ENCODE results near the gene VPS52. TPM values are rescaled to one million over a fixed set of nuclear protein-coding genes. Genes with fewer than 3 reads are reported as not detected.

Gene VPS52
- total RNA-seq, 2 experiments from 2014 or later, result 50.4 to 73.5 TPM

GRCh38 chr6:33298773-33299236 is 27.1 kb upstream of the VPS52 start, which contains the start of gene RGL2:
RGL2 (minus strand) TSS chr6:33298942; CDS start chr6:33298610, 332 bp downstream.
- ChIA-PET CTCF (ENCODE audit: unreplicated experiment) (interaction anchor here (0.7 to 1.2 kb wide), 3 partner anchors 10 to 27 kb away, joined by 3 to 12 read pairs (median 4); partner anchors contain the start of genes B3GALT4 and WDR46), POLR2A (interaction anchor here (0.9 to 2.6 kb wide), 6 partner anchors 9 to 50 kb away, joined by 3 to 14 read pairs (median 8); partner anchors contain the start of genes PFDN6, RPS18, VPS52 and WDR46)
- H3K79me2 ChIP-seq (ENCODE audit: insufficient read depth, low read depth, low read length), result peaks cover 5% of the 10 kb centered on the region; the same call in 1 of the 2 replicates
- no peaks in the 10 kb centered on the region for H3K9me3 ChIP-seq (ENCODE audit: low read length)
- H3K9me2 ChIP-seq (ENCODE audit: insufficient read depth, low read length), result no peaks in the 10 kb centered on the region
- no peak for TF ChIP-seq CTCF (conservative IDR thresholded peaks at IDR 0.05; ENCODE audit: low read length)
- TF ChIP-seq EZH2phosphoT487 (IDR thresholded peaks at IDR 0.05; ENCODE audit: borderline replicate concordance, low read depth, low read length), result no peak
- intact Hi-C loops (cut with micrococcal nuclease; ENCODE audit: unreplicated experiment), result loop anchor here (1.0 to 5.0 kb wide), 5 partner anchors 15 to 127 kb away; partner anchors contain the start of genes KIFC1 and TAPBP
- no peaks in the 10 kb centered on the region for H4K20me1 ChIP-seq (ENCODE audit: insufficient read depth, low read length)
- H3K4me2 ChIP-seq (ENCODE audit: low read length), result peak within 1 kb of the TSS; percentile 85
- peak within 1 kb of the TSS; percentile 93 for H3K27ac ChIP-seq (ENCODE audit: low read depth, low read length, poor library complexity, severe bottlenecking)
- H3K4me1 ChIP-seq (ENCODE audit: insufficient read depth, low read length, poor library complexity, severe bottlenecking), result peaks cover 21% of the 10 kb centered on the region
- peak within 1 kb of the TSS; percentile 56; the same call in 1 of the 2 replicates for H2AFZ ChIP-seq (ENCODE audit: low read length)
- H3K36me3 ChIP-seq (ENCODE audit: insufficient read depth, low read length), result peaks cover 59% of the 10 kb centered on the region
- peak; percentile 79 for DNase-seq (ENCODE audit: low spot score)
- no TSS peak for BruUV-seq (replicated peaks)
- peak within 1 kb of the TSS; percentile 83 for H3K4me3 ChIP-seq (ENCODE audit: low read depth, low read length, poor library complexity, severe bottlenecking)

GRCh38 chr6:33297956-33298772 is 26.5 kb upstream of the VPS52 start:
- peaks cover 5% of the 10 kb centered on the region; the same call in 1 of the 2 replicates for H3K79me2 ChIP-seq (ENCODE audit: insufficient read depth, low read depth, low read length)
- intact Hi-C loops (cut with micrococcal nuclease; ENCODE audit: unreplicated experiment), result loop anchor here (2.0 to 5.0 kb wide), 2 partner anchors 47 to 94 kb away; partner anchors contain the start of gene KIFC1
- BruUV-seq (replicated peaks), result no TSS peak

More at GRCh38 chr6:33297956-33298772, 26.5 kb upstream of the VPS52 start:
- DNase-seq (ENCODE audit: low spot score), result peak; percentile 64
- H4K20me1 ChIP-seq (ENCODE audit: insufficient read depth, low read length), result no peaks in the 10 kb centered on the region
- TF ChIP-seq CTCF (conservative IDR thresholded peaks at IDR 0.05; ENCODE audit: low read length) (peak; percentile 67), EZH2phosphoT487 (IDR thresholded peaks at IDR 0.05; ENCODE audit: borderline replicate concordance, low read depth, low read length) (no peak)
- CTCF ChIA-PET (ENCODE audit: unreplicated experiment), result interaction anchor here (1.1 kb wide), 1 partner anchor 9 kb away, joined by 3 read pairs; the partner anchor contains the start of gene WDR46
- POLR2A ChIA-PET, result interaction anchor here (0.6 to 2.6 kb wide), 6 partner anchors 8 to 117 kb away, joined by 3 to 14 read pairs (median 6); partner anchors contain the start of genes PFDN6, RPS18, VPS52 and WDR46
- H3K36me3 ChIP-seq (ENCODE audit: insufficient read depth, low read length), result peaks cover 59% of the 10 kb centered on the region
- peak overlapping the region; percentile 83 for H3K4me3 ChIP-seq (ENCODE audit: low read depth, low read length, poor library complexity, severe bottlenecking)
- no peak overlapping the region for H2AFZ ChIP-seq (ENCODE audit: low read length)
- peak overlapping the region; percentile 85 for H3K4me2 ChIP-seq (ENCODE audit: low read length)
- peaks cover 21% of the 10 kb centered on the region for H3K4me1 ChIP-seq (ENCODE audit: insufficient read depth, low read length, poor library complexity, severe bottlenecking)
- H3K9me2 ChIP-seq (ENCODE audit: insufficient read depth, low read length), result no peaks in the 10 kb centered on the region
- peak overlapping the region; percentile 93 for H3K27ac ChIP-seq (ENCODE audit: low read depth, low read length, poor library complexity, severe bottlenecking)
- H3K9me3 ChIP-seq (ENCODE audit: low read length), result no peaks in the 10 kb centered on the region
